HCT116 (cell line): ENCODE results near the gene KCND3. TPM values are rescaled to one million over a fixed set of nuclear protein-coding genes. Genes with fewer than 3 reads are reported as not detected.

Experiments
- ATAC-seq: fragments of 200-7000 bp; cut with Tn5 transposase; 2 replicates; pipeline ENCODE4 v1.9.1; 2020; ENCODE audit warnings: mild to moderate bottlenecking, moderate library complexity
- BruUV-seq: library from RNA; stranded (reverse); fragments of 400-500 nt; replicated peaks from 2 replicates; lab custom pipeline; 2021; lab: Mats Ljungman, UMichigan
- CTCF ChIA-PET: fragments of 300-600 bp; sonication (Branson Sonifier 250); formaldehyde crosslinking; loops from one replicate; lab custom pipeline; 2021; ENCODE audit warnings: antibody characterized with exemption; lab: Charles Lee
- POLR2A ChIA-PET: fragments of 300-600, 350-600 bp; sonication (Branson Sonifier 250); formaldehyde crosslinking; loops from one replicate; lab custom pipeline; 2021; ENCODE audit warnings: antibody characterized with exemption; lab: Charles Lee
- RAD21 ChIA-PET, 2 experiments: fragments of 300-600 bp; sonication (Branson Sonifier 250); formaldehyde crosslinking; loops; one replicate each; lab custom pipeline; 2023; ENCODE audit warnings: low total read pairs in 2 of 2; ENCODE audit not compliant: uncharacterized antibody in 2 of 2, unreplicated experiment in 2 of 2, low non-redundant PET in 1 of 2; lab: Charles Lee
- DNase-seq: peaks from one replicate; pipeline ENCODE4 v3.0.0-alpha.2; 2010; ENCODE audit warnings: low read depth, low spot score
- H2AFZ ChIP-seq: fragments of 200-600 bp; shearing (Covaris generic), sonication (generic); 2 replicates; pipeline ENCODE4 v1.6.1; 2017; ENCODE audit warnings: low read depth, mixed run types, mixed read lengths, antibody characterized with exemption, low read length; ENCODE audit not compliant: poor library complexity, severe bottlenecking
- H3K27ac ChIP-seq: 2 replicates; pipeline ENCODE4 v1.5.1; 2012; ENCODE audit warnings: low read depth, low read length
- H3K27me3 ChIP-seq: fragments of 200-600 bp; sonication (generic); 2 replicates; pipeline ENCODE4 v1.6.1; 2016; ENCODE audit warnings: mixed run types, low read length, mixed read lengths; ENCODE audit not compliant: insufficient read depth
- H3K36me3 ChIP-seq, 2 experiments: fragments of 200-500 bp in 1 of 2; fragments of 200-600 bp in 1 of 2; sonication (Bioruptor generic) in 1 of 2; sonication (generic) in 1 of 2; 2 replicates each; pipeline versions ENCODE4 v1.5.1 to v1.6.1; 2014 to 2016; ENCODE audit warnings: low read length in 2 of 2, inconsistent platforms in 1 of 2, mixed read lengths in 1 of 2, mixed run types in 1 of 2; ENCODE audit not compliant: insufficient read depth in 2 of 2, control insufficient read depth in 1 of 2
- H3K4me1 ChIP-seq, 2 experiments: fragments of 200-600 bp in 1 of 2; sonication (generic) in 1 of 2; 2 replicates each; pipeline versions ENCODE4 v1.5.1 to v1.6.1; 2012 to 2017; ENCODE audit warnings: low read length in 2 of 2, inconsistent platforms in 1 of 2, mild to moderate bottlenecking in 1 of 2, mixed read lengths in 1 of 2, mixed run types in 1 of 2, moderate library complexity in 1 of 2; ENCODE audit not compliant: insufficient read depth in 2 of 2, control insufficient read depth in 1 of 2
- H3K4me2 ChIP-seq: fragments of 200-600 bp; sonication (generic); 2 replicates; pipeline ENCODE4 v1.6.1; 2017; ENCODE audit warnings: mixed run types, low read length, mixed read lengths
- H3K4me3 ChIP-seq, 2 experiments: fragments of 200-600 bp in 1 of 2; sonication (generic) in 1 of 2; replicated peaks in 1 of 2; 2 replicates each; pipeline ENCODE4 v1.5.1; 2011 to 2016; ENCODE audit warnings: low read length in 2 of 2, control low read depth in 1 of 2, low read depth in 1 of 2, mild to moderate bottlenecking in 1 of 2, mixed read lengths in 1 of 2, mixed run types in 1 of 2
- H3K79me2 ChIP-seq: fragments of 200-600 bp; sonication (generic); 2 replicates; pipeline ENCODE4 v1.6.1; 2017; ENCODE audit warnings: mild to moderate bottlenecking, mixed run types, low read length, moderate library complexity, mixed read lengths; ENCODE audit not compliant: insufficient read depth
- H3K9ac ChIP-seq: fragments of 200-600 bp; sonication (generic); 2 replicates; pipeline ENCODE4 v1.6.1; 2016; ENCODE audit warnings: low read length, mixed read lengths
- H3K9me2 ChIP-seq: fragments of 200-600 bp; sonication (generic), shearing (Covaris generic); 2 replicates; pipeline ENCODE4 v1.6.1; 2017; ENCODE audit warnings: mixed run types, mild to moderate bottlenecking, moderate library complexity; ENCODE audit not compliant: insufficient read depth
- H3K9me3 ChIP-seq, 2 experiments: fragments of 200-500 bp in 1 of 2; fragments of 200-600 bp in 1 of 2; sonication (Bioruptor generic) in 1 of 2; sonication (generic) in 1 of 2; 2 replicates each; pipeline ENCODE4 v1.6.1; 2014 to 2017; ENCODE audit warnings: low read length in 2 of 2, mixed read lengths in 2 of 2, inconsistent platforms in 1 of 2, low read depth in 1 of 2, mild to moderate bottlenecking in 1 of 2, mixed run types in 1 of 2, moderate library complexity in 1 of 2; ENCODE audit not compliant: control insufficient read depth in 1 of 2, insufficient read depth in 1 of 2
- H4K20me1 ChIP-seq: fragments of 200-600 bp; sonication (generic), shearing (Covaris generic); 2 replicates; pipeline ENCODE4 v1.6.1; 2017; ENCODE audit warnings: mixed run types, mild to moderate bottlenecking, moderate library complexity; ENCODE audit not compliant: insufficient read depth
- CTCF ChIP-seq, 3 experiments: fragments of 200-600 bp in 1 of 3; sonication (generic) in 1 of 3; IDR thresholded peaks in 2 of 3; conservative IDR thresholded peaks in 1 of 3; 2 replicates each; pipeline ENCODE4 v1.5.1; 2012 to 2017; ENCODE audit warnings: low read depth in 2 of 3, low read length in 2 of 3, antibody characterized with exemption in 1 of 3, borderline replicate concordance in 1 of 3, control low read depth in 1 of 3, mild to moderate bottlenecking in 1 of 3, mixed read lengths in 1 of 3, mixed run types in 1 of 3, moderate library complexity in 1 of 3; ENCODE audit not compliant: insufficient read depth in 1 of 3
- EGR1 ChIP-seq: IDR thresholded peaks from 2 replicates; pipeline ENCODE4 v1.6.1; 2012; ENCODE audit warnings: low read depth
- ELF1 ChIP-seq: IDR thresholded peaks from 2 replicates; pipeline ENCODE4 v1.6.1; 2012; ENCODE audit warnings: low read depth, borderline replicate concordance
- MAX ChIP-seq: IDR thresholded peaks from 2 replicates; pipeline ENCODE4 v1.6.1; 2012
- POLR2A ChIP-seq: IDR thresholded peaks from 2 replicates; pipeline ENCODE4 v1.7.0; 2011; ENCODE audit warnings: borderline replicate concordance; ENCODE audit not compliant: insufficient read depth, insufficient read length; ENCODE audit errors: extremely low read depth
- REST ChIP-seq: IDR thresholded peaks from 2 replicates; pipeline ENCODE4 v1.6.1; 2012; ENCODE audit warnings: low read depth
- intact Hi-C: fragments of 100-400 bp; cut with micrococcal nuclease; formaldehyde crosslinking; loops from 2 replicates; pipeline ENCODE4 v1.10.0; 2022
- total RNA-seq: library from RNA; stranded (reverse); gene quantifications from one replicate; pipeline ENCODE4 v1.2.1, GENCODE V29; 2021; ENCODE audit not compliant: unreplicated experiment

The KCND3 gene
- total RNA-seq, 1 experiment from 2014 or later, result 0.44 TPM

- TF ChIP-seq CTCF (IDR thresholded peaks at IDR 0.05 in 2 of 3, conservative IDR thresholded peaks at IDR 0.05 in 1 of 3; ENCODE audit: borderline replicate concordance in 1 of 3, insufficient read depth in 1 of 3, low read depth in 2 of 3, low read length in 2 of 3), result no peak
Measured at GRCh38 chr1:111862599-111862998, 126.9 kb downstream of the KCND3 start (continued).

- no TSS peak for BruUV-seq
- H3K9me3 ChIP-seq, result no peaks in the 10 kb centered on the region
- no peak overlapping the region for H3K9ac ChIP-seq
- TF ChIP-seq ELF1 (no peak), MAX (no peak), POLR2A (no peak), EGR1 (no peak), REST (no peak)
- TF ChIP-seq, all 23 proteins: peak for 0
- ChIA-PET POLR2A (no interaction called here), CTCF (no interaction called here), RAD21 (no interaction called here)
- no peak for DNase-seq
- Histone ChIP-seq H4K20me1 (no peaks in the 10 kb centered on the region), H3K27ac (no peak overlapping the region), H2AFZ (no peak overlapping the region), H3K4me1 (no peaks in the 10 kb centered on the region), H3K4me3 (no peak overlapping the region), H3K79me2 (no peaks in the 10 kb centered on the region), H3K27me3 (peaks cover 37% of the 10 kb centered on the region), H3K4me2 (no peak overlapping the region), H3K36me3 (no peaks in the 10 kb centered on the region), H3K9me2 (no peaks in the 10 kb centered on the region)
- ATAC-seq, result no peak
- intact Hi-C loops, result no loop called here
Measured at GRCh38 chr1:111861523-111861922, 127.9 kb downstream of the KCND3 start.
